C4-2B (cell line): ENCODE results near the gene ZNF471.

Experiments
- H3K27ac ChIP-seq: fragments of 450-650 bp; 2 replicates; pipeline ENCODE4 v1.5.1; 2017
- ZFX ChIP-seq: fragments of 450-650 bp; IDR thresholded peaks from 2 replicates; pipeline ENCODE4 v1.6.1; 2017
- TF ChIP-seq, protein P1 (sequence below): fragments of 450-650 bp; conservative IDR thresholded peaks from 2 replicates; pipeline ENCODE4 v1.5.1; 2017; ENCODE audit warnings: mild to moderate bottlenecking

Gene ZNF471

GRCh38 chr19:56547535-56547934 lies 39.9 kb downstream of the ZNF471 start:
- TF ChIP-seq, protein P1, sequence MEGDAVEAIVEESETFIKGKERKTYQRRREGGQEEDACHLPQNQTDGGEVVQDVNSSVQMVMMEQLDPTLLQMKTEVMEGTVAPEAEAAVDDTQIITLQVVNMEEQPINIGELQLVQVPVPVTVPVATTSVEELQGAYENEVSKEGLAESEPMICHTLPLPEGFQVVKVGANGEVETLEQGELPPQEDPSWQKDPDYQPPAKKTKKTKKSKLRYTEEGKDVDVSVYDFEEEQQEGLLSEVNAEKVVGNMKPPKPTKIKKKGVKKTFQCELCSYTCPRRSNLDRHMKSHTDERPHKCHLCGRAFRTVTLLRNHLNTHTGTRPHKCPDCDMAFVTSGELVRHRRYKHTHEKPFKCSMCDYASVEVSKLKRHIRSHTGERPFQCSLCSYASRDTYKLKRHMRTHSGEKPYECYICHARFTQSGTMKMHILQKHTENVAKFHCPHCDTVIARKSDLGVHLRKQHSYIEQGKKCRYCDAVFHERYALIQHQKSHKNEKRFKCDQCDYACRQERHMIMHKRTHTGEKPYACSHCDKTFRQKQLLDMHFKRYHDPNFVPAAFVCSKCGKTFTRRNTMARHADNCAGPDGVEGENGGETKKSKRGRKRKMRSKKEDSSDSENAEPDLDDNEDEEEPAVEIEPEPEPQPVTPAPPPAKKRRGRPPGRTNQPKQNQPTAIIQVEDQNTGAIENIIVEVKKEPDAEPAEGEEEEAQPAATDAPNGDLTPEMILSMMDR, result peak; percentile 54
- TF ChIP-seq ZFX, result no peak
- no peak overlapping the region for H3K27ac ChIP-seq

DNA sequence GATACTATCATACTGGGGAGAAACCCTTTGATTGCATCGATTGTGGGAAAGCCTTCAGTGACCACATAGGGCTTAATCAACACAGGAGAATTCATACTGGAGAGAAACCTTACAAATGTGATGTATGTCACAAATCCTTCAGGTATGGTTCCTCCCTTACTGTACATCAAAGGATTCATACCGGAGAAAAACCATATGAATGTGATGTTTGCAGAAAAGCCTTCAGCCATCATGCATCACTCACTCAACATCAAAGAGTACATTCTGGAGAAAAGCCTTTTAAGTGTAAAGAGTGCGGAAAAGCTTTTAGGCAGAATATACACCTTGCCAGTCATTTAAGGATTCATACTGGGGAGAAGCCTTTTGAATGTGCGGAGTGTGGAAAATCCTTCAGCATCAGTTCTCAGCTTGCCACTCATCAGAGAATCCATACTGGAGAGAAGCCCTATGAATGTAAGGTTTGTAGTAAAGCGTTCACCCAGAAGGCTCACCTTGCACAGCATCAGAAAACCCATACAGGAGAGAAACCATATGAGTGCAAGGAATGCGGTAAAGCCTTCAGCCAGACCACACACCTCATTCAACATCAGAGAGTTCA lies 46.7 kb downstream of the ZNF471 start:
- TF ChIP-seq ZFX, result no peak
- TF ChIP-seq, protein P1, result no peak
- no peak overlapping the region for H3K27ac ChIP-seq

DNA sequence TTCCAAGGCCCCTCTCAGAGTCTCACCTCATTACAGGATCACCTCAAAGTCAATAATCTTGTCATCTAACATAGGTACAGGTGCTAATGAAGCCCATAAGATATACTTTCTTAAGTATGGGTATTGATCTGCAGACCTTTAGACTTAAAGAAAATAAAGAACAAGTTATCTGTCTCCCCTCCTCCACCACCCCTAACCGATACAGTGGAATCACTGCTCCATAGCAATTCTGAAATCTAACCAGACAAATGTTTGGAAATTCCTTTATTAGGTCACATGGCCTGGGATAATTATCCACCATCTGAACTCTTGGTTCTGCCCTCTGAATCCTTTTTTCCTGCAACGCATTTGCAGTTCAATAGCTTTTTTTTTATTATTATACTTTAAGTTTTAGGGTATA lies 55.1 kb downstream of the ZNF471 start:
- TF ChIP-seq, protein P1, result no peak
- TF ChIP-seq ZFX, result no peak

GRCh38 chr19:56566904-56567273 lies 59.2 kb downstream of the ZNF471 start:
- TF ChIP-seq, protein P1, result no peak
- no peak for TF ChIP-seq ZFX
- peak overlapping the region; percentile 36; the same call in 1 of the 2 replicates for H3K27ac ChIP-seq

More for the DNA sequence above, 55.1 kb downstream of the ZNF471 start:
- no peak overlapping the region for H3K27ac ChIP-seq

DNA sequence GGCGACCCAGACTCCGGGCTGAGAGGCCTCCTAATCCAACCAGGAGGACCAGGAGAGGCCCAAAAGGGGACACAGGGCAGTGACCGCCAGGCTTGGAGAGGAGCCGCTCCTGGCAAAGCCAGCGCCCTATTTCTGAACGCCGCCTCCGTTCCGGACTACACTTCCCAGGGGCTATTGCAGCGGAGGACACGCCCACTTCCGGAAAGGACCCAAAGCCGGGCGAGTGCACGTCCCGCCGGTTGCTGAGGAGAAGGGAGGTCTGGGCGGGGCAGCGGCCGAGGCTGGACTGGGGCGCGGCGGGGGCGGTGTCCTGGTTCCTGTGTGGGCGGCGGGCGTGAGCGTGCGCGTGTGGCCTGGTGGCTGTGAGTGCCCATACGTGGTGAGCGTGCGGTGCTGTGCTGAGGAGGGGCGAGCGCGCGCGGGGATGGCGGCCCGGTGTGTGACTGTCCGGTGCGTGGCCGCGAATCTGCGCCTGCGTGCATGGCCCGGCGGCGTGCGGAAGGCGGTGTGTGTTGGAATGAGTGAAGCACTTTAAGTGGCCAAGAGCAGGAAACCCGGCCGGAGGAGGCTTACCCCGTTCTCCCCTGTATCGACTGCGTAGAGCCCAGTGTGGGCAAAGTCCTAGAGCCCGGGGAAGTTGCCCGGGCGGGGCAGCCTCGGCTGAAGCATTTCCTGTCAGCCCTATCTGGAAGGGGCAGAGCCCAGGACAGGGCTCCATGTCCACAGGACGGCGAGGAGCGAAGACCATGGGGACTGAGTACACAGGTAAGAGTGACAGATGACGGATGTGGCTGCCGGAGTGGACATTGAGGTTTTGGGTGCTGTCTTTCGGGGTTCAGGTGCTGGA lies 59.8 kb downstream of the ZNF471 start, which contains the start of gene ZNF470:
ZNF470 (plus strand) TSS at position 195 of the 847 bp plus-strand sequence. CDS start 2,844 bp downstream, outside the sequence.
- TF ChIP-seq, protein P1, result no peak
- no peak for TF ChIP-seq ZFX
- H3K27ac ChIP-seq, result peak within 1 kb of the TSS; percentile 36; the same call in 1 of the 2 replicates

DNA sequence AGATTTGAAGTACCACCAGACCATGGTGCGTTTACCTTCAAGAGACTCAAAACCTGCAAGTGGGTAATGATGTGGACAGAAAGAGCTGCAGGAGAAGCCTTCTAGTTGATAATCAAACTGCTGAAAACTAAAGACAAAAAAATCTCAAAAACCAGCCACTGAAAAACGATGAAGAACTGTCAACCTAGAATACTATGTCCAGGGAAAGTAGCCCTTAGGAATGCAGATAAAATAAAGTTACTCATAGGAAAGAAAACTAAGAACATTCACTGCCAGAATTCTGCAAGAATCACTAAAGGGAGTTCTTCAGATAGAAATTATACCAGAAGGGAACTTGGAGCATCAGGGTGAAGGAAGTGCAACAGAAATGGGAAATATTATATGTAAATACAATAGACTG lies 64.9 kb downstream of the ZNF471 start:
- TF ChIP-seq ZFX, result no peak
- TF ChIP-seq, protein P1, result no peak

GRCh38 chr19:56573914-56574313 lies 66.3 kb downstream of the ZNF471 start:
- TF ChIP-seq, protein P1, result no peak
- TF ChIP-seq ZFX, result no peak

More for the DNA sequence above, 64.9 kb downstream of the ZNF471 start:
- H3K27ac ChIP-seq, result no peak overlapping the region

More at GRCh38 chr19:56573914-56574313, 66.3 kb downstream of the ZNF471 start:
- no peak overlapping the region for H3K27ac ChIP-seq
